Ishikawa (cell line): ENCODE data around the gene AICDA.

Source experiments
- CEBPB ChIP-seq: IDR thresholded peaks from 2 replicates; pipeline ENCODE4 v1.6.1; 2012
- CREB1 ChIP-seq: IDR thresholded peaks from 2 replicates; pipeline ENCODE4 v1.6.1; 2012; ENCODE audit warnings: low read depth
- EGR1 ChIP-seq: IDR thresholded peaks from 2 replicates; pipeline ENCODE4 v1.6.1; 2012
- EP300 ChIP-seq: IDR thresholded peaks from 2 replicates; pipeline ENCODE4 v1.6.1; 2012; ENCODE audit warnings: borderline replicate concordance
- FOXM1 ChIP-seq: IDR thresholded peaks from 2 replicates; pipeline ENCODE4 v1.6.1; 2012; ENCODE audit warnings: low read depth, borderline replicate concordance
- MAX ChIP-seq: IDR thresholded peaks from 2 replicates; pipeline ENCODE4 v1.6.1; 2012
- NFIC ChIP-seq: IDR thresholded peaks from 2 replicates; pipeline ENCODE4 v1.6.1; 2012
- RAD21 ChIP-seq: IDR thresholded peaks from 2 replicates; pipeline ENCODE4 v1.6.1; 2012; ENCODE audit warnings: low read depth
- REST ChIP-seq: IDR thresholded peaks from 2 replicates; pipeline ENCODE4 v1.6.1; 2012; ENCODE audit warnings: low read depth, mild to moderate bottlenecking
- TAF1 ChIP-seq: IDR thresholded peaks from 2 replicates; pipeline ENCODE4 v1.6.1; 2012; ENCODE audit warnings: low read depth, mild to moderate bottlenecking
- TCF12 ChIP-seq: IDR thresholded peaks from 2 replicates; pipeline ENCODE4 v1.6.1; 2012; ENCODE audit warnings: low read depth
- TEAD4 ChIP-seq: IDR thresholded peaks from 2 replicates; pipeline ENCODE4 v1.6.1; 2012
- USF1 ChIP-seq: IDR thresholded peaks from 2 replicates; pipeline ENCODE4 v1.6.1; 2012
- YY1 ChIP-seq: IDR thresholded peaks from 2 replicates; pipeline ENCODE4 v1.6.1; 2012; ENCODE audit warnings: low read depth
- ZBTB7A ChIP-seq: IDR thresholded peaks from 2 replicates; pipeline ENCODE4 v1.6.1; 2012; ENCODE audit warnings: low read depth

AICDA gene

GRCh38 chr12:8606890-8607289, 5.8 kb downstream of the AICDA start:
- TF ChIP-seq CREB1, result no peak
- no peak for TF ChIP-seq MAX
- TF ChIP-seq NFIC, result no peak
- no peak for TF ChIP-seq RAD21
- TF ChIP-seq FOXM1, result no peak
- no peak for TF ChIP-seq USF1
- TF ChIP-seq CEBPB, result no peak

- TF ChIP-seq EP300 (no peak), USF1 (no peak), MAX (no peak), NFIC (no peak), ZBTB7A (no peak), EGR1 (no peak), CEBPB (no peak), FOXM1 (no peak), RAD21 (no peak), TCF12 (no peak), TAF1 (no peak), CREB1 (no peak), YY1 (no peak), REST (no peak), TEAD4 (no peak)
These were observed 7.6 kb downstream of the AICDA start for GRCh38 chr12:8605057-8605456.

GRCh38 chr12:8603856-8604255, 8.8 kb downstream of the AICDA start:
- TF ChIP-seq RAD21, result peak; percentile 6; the same call in 1 of the 2 replicates
- TF ChIP-seq MAX, result no peak

- TF ChIP-seq NFIC, result no peak
- no peak for TF ChIP-seq EP300
- TF ChIP-seq EGR1, result no peak
- TF ChIP-seq RAD21, result no peak
- TF ChIP-seq MAX, result no peak
- no peak for TF ChIP-seq TCF12
- TF ChIP-seq TEAD4, result no peak
- TF ChIP-seq FOXM1, result no peak
- no peak for TF ChIP-seq ZBTB7A
- TF ChIP-seq CEBPB, result no peak
These were observed 9.4 kb downstream of the AICDA start for GRCh38 chr12:8603286-8603685.

- no peak for TF ChIP-seq TCF12
- TF ChIP-seq MAX, result no peak
- no peak for TF ChIP-seq CEBPB
- no peak for TF ChIP-seq FOXM1
- no peak for TF ChIP-seq NFIC
- TF ChIP-seq EP300, result no peak
- TF ChIP-seq USF1, result no peak
- no peak for TF ChIP-seq TEAD4
- no peak for TF ChIP-seq ZBTB7A
- no peak for TF ChIP-seq REST
- no peak for TF ChIP-seq CREB1
- no peak for TF ChIP-seq TAF1
- TF ChIP-seq EGR1, result no peak
- no peak for TF ChIP-seq YY1
- TF ChIP-seq RAD21, result no peak
These were observed 16.1 kb downstream of the AICDA start for GRCh38 chr12:8596561-8596960.

GRCh38 chr12:8594072-8594471, 18.6 kb downstream of the AICDA start:
- TF ChIP-seq YY1, result no peak
- TF ChIP-seq FOXM1, result no peak
- no peak for TF ChIP-seq TCF12
- no peak for TF ChIP-seq EGR1
- no peak for TF ChIP-seq REST
- no peak for TF ChIP-seq TAF1
- TF ChIP-seq CREB1, result no peak
- TF ChIP-seq CEBPB, result no peak
- no peak for TF ChIP-seq NFIC
- no peak for TF ChIP-seq ZBTB7A
- TF ChIP-seq MAX, result no peak
- TF ChIP-seq USF1, result no peak
- TF ChIP-seq RAD21, result no peak
- no peak for TF ChIP-seq TEAD4
